Astrocyte (in vitro differentiated cells and primary cell): ENCODE results near the gene DGCR2. TPM values are rescaled to one million over a fixed set of nuclear protein-coding genes. Genes with fewer than 3 reads are reported as not detected.

Experiments
- DNase-seq: peaks from one replicate; pipeline ENCODE4 v3.0.0-alpha.2; 2010; ENCODE audit warnings: low read depth
- FAIRE-seq: peaks from 2 replicates; lab custom pipeline; 2011; peaks lifted over from hg19 to GRCh38; lab: Jason Lieb, UNC
- H2AFZ ChIP-seq: 2 replicates; pipeline ENCODE4 v1.6.0; 2012; ENCODE audit warnings: low read depth, low read length, inconsistent platforms
- H3K27ac ChIP-seq: 2 replicates; pipeline ENCODE4 v1.5.1; 2011; ENCODE audit warnings: low read depth, low read length, inconsistent platforms
- H3K27me3 ChIP-seq: 2 replicates; pipeline ENCODE4 v1.6.0; 2011; ENCODE audit warnings: low read length, inconsistent platforms; ENCODE audit not compliant: insufficient read depth
- H3K36me3 ChIP-seq: 2 replicates; pipeline ENCODE4 v1.5.1; 2011; ENCODE audit warnings: low read length, inconsistent platforms; ENCODE audit not compliant: insufficient read depth
- H3K4me1 ChIP-seq: 2 replicates; pipeline ENCODE4 v1.5.1; 2011; ENCODE audit warnings: low read length, inconsistent platforms; ENCODE audit not compliant: insufficient read depth
- H3K4me2 ChIP-seq: 2 replicates; pipeline ENCODE4 v1.6.0; 2012; ENCODE audit warnings: low read length, inconsistent platforms
- H3K4me3 ChIP-seq: 2 replicates; pipeline ENCODE4 v1.5.1; 2011; ENCODE audit warnings: low read depth, mild to moderate bottlenecking, low read length, inconsistent platforms; ENCODE audit not compliant: insufficient read depth
- H3K79me2 ChIP-seq: 2 replicates; pipeline ENCODE4 v1.6.0; 2012; ENCODE audit warnings: mild to moderate bottlenecking, low read length, inconsistent platforms; ENCODE audit not compliant: insufficient read depth
- H3K9ac ChIP-seq: 2 replicates; pipeline ENCODE4 v1.6.0; 2012; ENCODE audit warnings: mild to moderate bottlenecking, low read length, inconsistent platforms
- H3K9me3 ChIP-seq: 2 replicates; pipeline ENCODE4 v1.5.1; 2012; ENCODE audit warnings: low read depth, mild to moderate bottlenecking, low read length, inconsistent platforms; ENCODE audit not compliant: insufficient read depth
- H4K20me1 ChIP-seq: 2 replicates; pipeline ENCODE4 v1.6.0; 2012; ENCODE audit warnings: low read length, inconsistent platforms; ENCODE audit not compliant: insufficient read depth
- H3K27ac Mint-ChIP-seq: one replicate; pipeline ENCODE4 v1.8.0; 2021; ENCODE audit warnings: mild to moderate bottlenecking, mixed read lengths; ENCODE audit not compliant: unreplicated experiment
- H3K27me3 Mint-ChIP-seq: one replicate; pipeline ENCODE4 v1.8.0; 2021; ENCODE audit warnings: low read depth, mixed read lengths; ENCODE audit not compliant: unreplicated experiment
- H3K36me3 Mint-ChIP-seq: one replicate; pipeline ENCODE4 v1.8.0; 2021; ENCODE audit warnings: low read depth, mixed read lengths; ENCODE audit not compliant: unreplicated experiment
- H3K4me1 Mint-ChIP-seq: one replicate; pipeline ENCODE4 v1.8.0; 2021; ENCODE audit warnings: low read depth, mixed read lengths; ENCODE audit not compliant: unreplicated experiment
- H3K4me3 Mint-ChIP-seq: one replicate; pipeline ENCODE4 v1.8.0; 2021; ENCODE audit warnings: mild to moderate bottlenecking, moderate library complexity, mixed read lengths; ENCODE audit not compliant: unreplicated experiment
- H3K9me3 Mint-ChIP-seq: one replicate; pipeline ENCODE4 v1.8.0; 2021; ENCODE audit warnings: mild to moderate bottlenecking, mixed read lengths; ENCODE audit not compliant: unreplicated experiment
- CTCF ChIP-seq: IDR thresholded peaks from 2 replicates; pipeline ENCODE4 v1.5.1; 2011; ENCODE audit warnings: low read depth, mild to moderate bottlenecking, inconsistent platforms, low read length, moderate library complexity; ENCODE audit not compliant: insufficient read depth
- EZH2 ChIP-seq: IDR thresholded peaks from 2 replicates; pipeline ENCODE4 v1.6.1; 2012; ENCODE audit warnings: mild to moderate bottlenecking, low read length, inconsistent platforms; ENCODE audit not compliant: insufficient read depth
- total RNA-seq: library from RNA; stranded (reverse); gene quantifications from 2 replicates; pipeline ENCODE4 v1.2.1, GENCODE V29; 2021

The DGCR2 gene
- total RNA-seq, 1 donor from 2014 or later, result 49.4 TPM

DNA sequence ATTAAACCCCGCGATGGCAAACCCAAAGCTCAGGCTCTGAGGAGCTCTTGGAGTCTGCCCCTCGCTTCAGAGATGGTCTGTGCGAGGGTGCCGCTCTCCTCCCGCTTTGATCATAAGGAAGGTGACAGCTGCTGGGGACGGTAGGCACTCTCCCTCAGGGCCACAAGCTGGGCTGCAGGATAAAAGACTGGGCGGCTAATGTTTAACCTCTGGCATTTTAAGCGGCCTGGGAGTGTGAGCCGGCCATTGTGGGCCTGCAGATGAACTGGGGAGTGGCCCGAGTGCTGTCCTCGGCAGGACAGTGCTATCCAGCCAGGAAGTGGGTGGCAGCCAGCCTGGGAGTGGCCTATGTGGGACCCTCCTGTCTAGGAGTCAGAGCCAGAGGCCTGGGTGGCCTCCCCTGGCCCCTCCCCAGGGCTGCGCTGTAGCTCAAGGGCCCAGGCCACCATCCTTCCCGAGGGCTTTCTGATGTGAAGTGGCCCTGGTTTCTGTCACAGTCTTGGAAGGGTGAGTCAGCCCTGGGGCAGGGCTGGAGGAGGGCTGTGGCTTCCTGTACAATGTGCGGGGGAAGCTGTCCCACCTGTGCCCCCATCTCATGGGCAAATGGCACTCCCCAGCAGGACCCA lies 127.4 kb downstream of the DGCR2 start:
- no peak for FAIRE-seq

DNA sequence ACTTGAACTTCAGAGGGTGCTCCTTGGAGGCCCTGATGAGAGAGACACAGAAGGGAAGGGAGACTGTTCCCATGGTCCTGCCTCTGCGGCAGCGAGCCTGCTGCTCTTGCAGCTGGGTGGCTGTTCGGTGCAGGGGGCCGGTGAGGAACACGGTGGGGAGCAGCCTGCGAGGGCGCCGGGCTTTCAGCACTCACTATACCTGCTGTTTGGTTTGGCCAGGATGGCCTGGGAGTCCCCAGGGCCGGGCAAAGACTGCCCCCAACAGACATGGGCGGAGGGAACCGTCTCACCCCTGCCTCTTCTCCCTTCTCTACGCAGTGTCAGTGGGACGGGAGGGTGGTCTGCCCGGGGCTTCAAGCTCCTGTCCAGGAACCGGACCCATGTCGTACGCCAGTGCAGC lies 128.2 kb downstream of the DGCR2 start:
- Histone ChIP-seq H3K4me2 (no peak overlapping the region), H3K27ac (no peak overlapping the region), H2AFZ (no peak overlapping the region), H3K9ac (no peak overlapping the region), H3K27me3 (peaks cover 16% of the 10 kb centered on the region), H3K4me1 (no peaks in the 10 kb centered on the region), H3K36me3 (no peaks in the 10 kb centered on the region), H3K79me2 (no peaks in the 10 kb centered on the region), H3K9me3 (no peaks in the 10 kb centered on the region), H4K20me1 (no peaks in the 10 kb centered on the region), H3K4me3 (no peak overlapping the region)
- Mint-ChIP-seq H3K9me3 (peaks cover 2% of the 10 kb centered on the region), H3K27me3 (peaks cover 57% of the 10 kb centered on the region), H3K36me3 (no peaks in the 10 kb centered on the region), H3K27ac (no peak overlapping the region), H3K4me1 (peaks cover 3% of the 10 kb centered on the region), H3K4me3 (peak overlapping the region; percentile 54)
- TF ChIP-seq EZH2 (no peak), CTCF (no peak)
- DNase-seq (no peak), FAIRE-seq (no peak)

More for the DNA sequence above, 127.4 kb downstream of the DGCR2 start:
- TF ChIP-seq EZH2, result no peak
- TF ChIP-seq CTCF, result no peak
- no peak overlapping the region for H3K9ac ChIP-seq
- Mint-ChIP-seq H3K36me3 (no peaks in the 10 kb centered on the region), H3K4me1 (peaks cover 3% of the 10 kb centered on the region), H3K9me3 (peaks cover 2% of the 10 kb centered on the region), H3K27ac (no peak overlapping the region), H3K27me3 (peaks cover 64% of the 10 kb centered on the region), H3K4me3 (no peak overlapping the region)
- no peak for DNase-seq
- no peaks in the 10 kb centered on the region for H3K4me1 ChIP-seq
- H3K36me3 ChIP-seq, result no peaks in the 10 kb centered on the region
- H3K4me2 ChIP-seq, result no peak overlapping the region
- H3K4me3 ChIP-seq, result no peak overlapping the region
- H3K79me2 ChIP-seq, result no peaks in the 10 kb centered on the region
- no peak overlapping the region for H3K27ac ChIP-seq
- no peak overlapping the region for H2AFZ ChIP-seq
- peaks cover 15% of the 10 kb centered on the region for H3K27me3 ChIP-seq
- no peaks in the 10 kb centered on the region for H3K9me3 ChIP-seq
- H4K20me1 ChIP-seq, result no peaks in the 10 kb centered on the region

- no peaks in the 10 kb centered on the region for H3K79me2 ChIP-seq
- no peaks in the 10 kb centered on the region for H3K36me3 ChIP-seq
- H3K27me3 ChIP-seq, result peaks cover 13% of the 10 kb centered on the region
- peak overlapping the region; percentile 4 for H3K4me3 Mint-ChIP-seq
- no peaks in the 10 kb centered on the region for H3K9me3 ChIP-seq
- H3K9ac ChIP-seq, result no peak overlapping the region
- H3K9me3 Mint-ChIP-seq, result peaks cover 2% of the 10 kb centered on the region
- DNase-seq (no peak), FAIRE-seq (no peak)
- no peaks in the 10 kb centered on the region for H3K36me3 Mint-ChIP-seq
- peaks cover 3% of the 10 kb centered on the region for H3K4me1 Mint-ChIP-seq
- no peak for TF ChIP-seq EZH2
- no peak for TF ChIP-seq CTCF
- H2AFZ ChIP-seq, result no peak overlapping the region
- H3K4me2 ChIP-seq, result no peak overlapping the region
- H3K4me1 ChIP-seq, result no peaks in the 10 kb centered on the region
- H3K27ac Mint-ChIP-seq, result no peak overlapping the region
- no peak overlapping the region for H3K27ac ChIP-seq
- peaks cover 55% of the 10 kb centered on the region for H3K27me3 Mint-ChIP-seq
- H3K4me3 ChIP-seq, result no peak overlapping the region
- no peaks in the 10 kb centered on the region for H4K20me1 ChIP-seq
These were observed 129.5 kb downstream of the DGCR2 start for GRCh38 chr22:18992543-18993198.
